ENCODE measurements around the gene HLCS. TPM values are rescaled to one million over a fixed set of nuclear protein-coding genes. Genes with fewer than 3 reads are reported as not detected.

The HLCS gene
- total RNA-seq, 2 donors from 2014 or later, result 27.2 to 38.6 TPM

- H3K27me3 ChIP-seq, result no peaks in the 10 kb centered on the region
- WGBS, 2 donors, result 48 to 52% methylated on average over 8 of the region's 8 CpGs
- peak in 1 of 3 donors; percentile 7 for TF ChIP-seq POLR2A (IDR thresholded peaks at IDR 0.05)
- no peak for TF ChIP-seq CTCF (IDR thresholded peaks at IDR 0.05)
- intact Hi-C loops (cut with DNase I), result no loop called here
- no peaks in the 10 kb centered on the region for H3K9me3 ChIP-seq
- DNase-seq (no peak), ATAC-seq (peak; percentile 6)
- H3K27ac ChIP-seq, result peak overlapping the region; percentile 42 to 83 (median 71)
- no peak overlapping the region for H3K4me3 ChIP-seq
- H3K4me1 ChIP-seq, result peaks cover 46% of the 10 kb centered on the region
- no peaks in the 10 kb centered on the region for H3K36me3 ChIP-seq (replicated peaks in 1 of 2; ENCODE audit: insufficient read depth in 1 of 2, low read depth in 2 of 2)
Observed at GRCh38 chr21:36915696-36916245, 50.7 kb downstream of the HLCS start.

GRCh38 chr21:36915014-36915695, 51.3 kb downstream of the HLCS start:
- WGBS, 2 donors, result 54 to 61% methylated on average over 17 of the region's 17 CpGs
- Histone ChIP-seq H3K4me1 (peaks cover 46% of the 10 kb centered on the region), H3K36me3 (replicated peaks in 1 of 2; ENCODE audit: insufficient read depth in 1 of 2, low read depth in 2 of 2) (no peaks in the 10 kb centered on the region), H3K4me3 (no peak overlapping the region), H3K9me3 (no peaks in the 10 kb centered on the region), H3K27me3 (no peaks in the 10 kb centered on the region), H3K27ac (peak overlapping the region; percentile 42 to 83 (median 71))
- DNase-seq (peak; percentile 84 to 92 (median 90)), ATAC-seq (peak; percentile 89)
- peak in 1 of 3 donors; percentile 22 for TF ChIP-seq POLR2A (IDR thresholded peaks at IDR 0.05)
- no peak for TF ChIP-seq CTCF (IDR thresholded peaks at IDR 0.05)
- intact Hi-C loops (cut with DNase I), result no loop called here

- no peak for DNase-seq
- intact Hi-C loops (cut with DNase I), result no loop called here
Observed at GRCh38 chr21:36914244-36915013, 52.0 kb downstream of the HLCS start.

More at GRCh38 chr21:36914244-36915013, 52.0 kb downstream of the HLCS start:
- Histone ChIP-seq H3K27me3 (no peaks in the 10 kb centered on the region), H3K4me1 (peaks cover 46% of the 10 kb centered on the region), H3K27ac (peak overlapping the region in 2 of 4 donors; percentile 46 to 76), H3K9me3 (no peaks in the 10 kb centered on the region), H3K4me3 (no peak overlapping the region), H3K36me3 (replicated peaks in 1 of 2; ENCODE audit: insufficient read depth in 1 of 2, low read depth in 2 of 2) (no peaks in the 10 kb centered on the region)
- ATAC-seq, result no peak
- WGBS, 2 donors, result 92 to 98% methylated on average over 12 to 18 of the region's 18 CpGs
- no peak for TF ChIP-seq CTCF (IDR thresholded peaks at IDR 0.05)
- TF ChIP-seq POLR2A (IDR thresholded peaks at IDR 0.05), result no peak

Data from body of pancreas (tissue), 4 donors.